ENCODE data around the gene ATP2B3.

ATP2B3 gene

DNA sequence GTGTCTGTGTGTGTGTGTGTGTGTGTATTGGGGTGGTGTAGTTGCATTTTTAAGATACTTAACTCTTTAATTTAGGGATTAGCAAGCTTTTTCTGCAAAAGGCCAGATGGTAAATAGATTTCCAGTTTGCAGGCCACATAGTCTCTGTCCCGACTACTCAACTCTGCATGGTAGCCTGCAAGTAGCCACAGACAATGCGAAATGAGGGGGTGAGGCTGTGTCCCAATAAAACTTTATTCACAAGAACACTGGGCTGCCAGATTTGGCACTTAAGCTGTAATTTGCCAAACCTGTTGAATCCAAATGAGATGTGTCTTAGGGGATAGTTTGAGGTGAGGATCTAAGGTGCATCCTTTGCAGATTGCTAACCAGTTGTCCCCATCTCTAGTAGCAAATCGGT lies 6.8 kb downstream of the ATP2B3 start:
- H3K4me1 Mint-ChIP-seq (ENCODE audit: low read depth), result no peaks in the 10 kb centered on the region
- no peaks in the 10 kb centered on the region for H3K36me3 Mint-ChIP-seq (ENCODE audit: low read depth)
- peaks cover 4% of the 10 kb centered on the region for H3K27me3 Mint-ChIP-seq (ENCODE audit: low read depth)
- no peak overlapping the region for H3K27ac Mint-ChIP-seq
- no peaks in the 10 kb centered on the region for H3K9me3 Mint-ChIP-seq
- H3K4me3 Mint-ChIP-seq, result no peak overlapping the region

DNA sequence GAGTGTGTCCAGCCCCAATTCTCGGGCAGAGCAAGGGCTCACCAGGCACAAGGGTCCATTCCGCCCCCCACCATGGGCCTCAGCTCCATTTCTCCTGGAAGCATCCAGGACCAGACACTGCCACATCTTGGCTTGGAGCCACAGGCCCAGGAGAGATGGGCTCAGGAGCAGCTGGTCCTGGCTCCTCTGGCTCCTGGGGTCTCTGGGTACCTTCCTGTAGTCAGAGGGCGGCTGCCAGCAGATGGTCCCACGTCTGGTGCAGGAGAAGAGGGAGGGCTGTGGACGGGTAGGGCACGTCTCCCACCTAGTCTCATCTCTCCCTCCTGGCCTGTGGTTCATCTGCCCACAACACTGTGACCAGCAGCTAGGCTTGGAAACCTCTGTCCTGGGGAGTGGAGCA lies 8.0 kb downstream of the ATP2B3 start:
- H3K4me3 Mint-ChIP-seq, result no peak overlapping the region
- no peaks in the 10 kb centered on the region for H3K9me3 Mint-ChIP-seq
- peaks cover under 1% of the 10 kb centered on the region for H3K27me3 Mint-ChIP-seq (ENCODE audit: low read depth)
- H3K27ac Mint-ChIP-seq, result no peak overlapping the region
- no peaks in the 10 kb centered on the region for H3K36me3 Mint-ChIP-seq (ENCODE audit: low read depth)
- no peaks in the 10 kb centered on the region for H3K4me1 Mint-ChIP-seq (ENCODE audit: low read depth)

DNA sequence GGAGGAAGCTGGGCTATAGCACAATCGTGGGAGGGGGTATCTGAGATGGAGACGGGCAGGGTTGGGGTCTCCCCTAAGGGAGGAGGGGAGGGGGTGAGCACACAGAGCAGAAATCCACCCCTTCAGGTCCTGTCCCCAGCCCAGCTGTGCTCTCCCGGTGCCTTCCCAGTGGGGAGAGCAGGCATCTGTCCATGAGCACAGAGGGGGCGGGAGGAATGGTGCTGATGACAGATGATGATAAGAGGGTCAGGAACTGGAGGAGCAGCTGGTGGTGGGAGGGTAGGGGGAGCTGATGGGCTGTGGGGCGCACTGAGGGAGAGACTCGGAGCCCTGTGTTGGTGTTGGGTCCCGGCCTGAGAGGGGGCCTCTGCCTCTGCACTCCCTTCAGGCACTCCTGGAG lies 8.6 kb downstream of the ATP2B3 start:
- H3K4me1 Mint-ChIP-seq (ENCODE audit: low read depth), result no peaks in the 10 kb centered on the region
- no peak overlapping the region for H3K27ac Mint-ChIP-seq

DNA sequence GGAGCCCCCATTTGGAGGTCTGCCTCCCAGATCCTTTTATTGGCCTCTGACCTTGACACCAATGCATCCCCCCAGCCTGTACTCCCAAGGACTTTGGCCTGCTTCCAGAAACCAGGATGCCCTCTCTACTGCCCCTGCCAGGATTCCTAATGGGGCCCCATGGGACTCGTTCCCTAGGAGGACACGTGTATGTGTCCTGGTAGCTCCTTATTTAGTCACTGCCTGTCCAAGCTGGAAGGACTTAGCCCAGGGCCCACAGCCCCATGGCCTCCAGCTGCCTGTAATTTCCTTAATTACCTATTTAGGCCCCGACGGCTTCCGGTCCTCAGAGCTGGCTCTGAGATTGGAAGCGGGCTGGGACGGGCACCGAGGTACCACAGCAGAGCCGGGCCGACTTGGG lies 9.4 kb downstream of the ATP2B3 start:
- no peaks in the 10 kb centered on the region for H3K36me3 Mint-ChIP-seq (ENCODE audit: low read depth)
- H3K27me3 Mint-ChIP-seq (ENCODE audit: low read depth), result no peaks in the 10 kb centered on the region
- H3K4me3 Mint-ChIP-seq, result no peak overlapping the region
- H3K4me1 Mint-ChIP-seq (ENCODE audit: low read depth), result no peaks in the 10 kb centered on the region
- no peak overlapping the region for H3K27ac Mint-ChIP-seq
- H3K9me3 Mint-ChIP-seq, result no peaks in the 10 kb centered on the region

More for the DNA sequence above, 8.6 kb downstream of the ATP2B3 start:
- Mint-ChIP-seq H3K9me3 (no peaks in the 10 kb centered on the region), H3K27me3 (ENCODE audit: low read depth) (no peaks in the 10 kb centered on the region), H3K4me3 (no peak overlapping the region), H3K36me3 (ENCODE audit: low read depth) (no peaks in the 10 kb centered on the region)

DNA sequence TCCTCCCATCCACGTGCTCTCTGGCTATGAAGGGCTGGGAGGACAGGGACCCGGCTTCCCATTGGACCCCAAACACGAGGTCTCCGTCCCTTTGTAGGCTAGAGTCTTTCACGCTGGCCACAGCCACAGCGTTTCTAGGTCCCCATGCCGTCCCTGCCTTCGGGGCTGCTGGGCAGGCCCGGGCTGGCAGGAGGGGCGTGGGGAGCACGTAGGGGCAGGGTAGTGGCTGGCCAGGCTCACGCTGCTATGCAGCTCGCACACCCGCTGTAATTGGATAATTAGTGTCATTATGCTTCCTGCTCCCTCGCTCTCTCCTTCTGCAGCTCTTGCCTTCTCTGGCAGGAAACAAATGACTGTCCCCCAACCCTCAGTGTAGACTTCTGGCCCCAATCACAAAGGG lies 9.8 kb downstream of the ATP2B3 start:
- Mint-ChIP-seq H3K4me3 (no peak overlapping the region), H3K27ac (no peak overlapping the region), H3K9me3 (no peaks in the 10 kb centered on the region), H3K4me1 (ENCODE audit: low read depth) (no peaks in the 10 kb centered on the region), H3K27me3 (ENCODE audit: low read depth) (no peaks in the 10 kb centered on the region), H3K36me3 (ENCODE audit: low read depth) (no peaks in the 10 kb centered on the region)

DNA sequence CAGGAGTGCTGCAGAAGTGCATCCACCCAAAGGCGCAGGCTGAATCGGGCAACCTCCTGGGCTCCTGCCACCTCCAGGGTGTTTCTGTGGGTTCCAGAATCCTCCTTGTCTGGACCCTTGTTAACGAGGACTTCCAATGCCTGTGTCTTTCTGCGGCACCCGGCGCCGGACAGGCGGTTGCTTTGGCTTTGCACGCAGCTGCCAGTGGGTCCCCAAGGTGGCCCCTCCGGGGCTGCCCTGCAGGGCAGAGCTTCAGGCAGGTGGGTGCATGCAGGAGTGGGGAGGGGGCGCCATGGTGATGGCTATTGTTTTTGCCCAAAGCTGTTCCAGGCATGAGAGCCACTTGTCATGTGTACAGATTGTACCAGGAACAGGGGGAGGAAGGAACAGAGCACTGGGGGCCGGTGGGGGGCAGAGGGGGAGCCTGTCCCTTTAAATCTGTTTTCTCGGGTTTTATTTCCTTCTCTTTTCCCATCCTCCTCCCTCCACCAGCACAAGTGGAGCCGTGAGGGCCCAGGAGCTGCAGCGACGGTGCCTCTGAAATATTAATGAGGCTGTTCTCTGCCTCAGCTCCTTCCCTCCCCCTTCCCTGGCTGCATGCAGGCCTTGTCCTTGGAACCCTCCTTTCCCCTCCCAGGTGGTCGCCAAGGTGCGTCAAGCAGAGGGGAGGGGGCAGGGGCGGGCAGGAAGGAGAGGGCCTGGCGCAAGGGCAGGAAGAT lies 13.1 kb downstream of the ATP2B3 start:
- Mint-ChIP-seq H3K4me3 (no peak overlapping the region), H3K4me1 (ENCODE audit: low read depth) (no peaks in the 10 kb centered on the region), H3K27ac (no peak overlapping the region), H3K36me3 (ENCODE audit: low read depth) (no peaks in the 10 kb centered on the region), H3K9me3 (no peaks in the 10 kb centered on the region), H3K27me3 (ENCODE audit: low read depth) (no peaks in the 10 kb centered on the region)

DNA sequence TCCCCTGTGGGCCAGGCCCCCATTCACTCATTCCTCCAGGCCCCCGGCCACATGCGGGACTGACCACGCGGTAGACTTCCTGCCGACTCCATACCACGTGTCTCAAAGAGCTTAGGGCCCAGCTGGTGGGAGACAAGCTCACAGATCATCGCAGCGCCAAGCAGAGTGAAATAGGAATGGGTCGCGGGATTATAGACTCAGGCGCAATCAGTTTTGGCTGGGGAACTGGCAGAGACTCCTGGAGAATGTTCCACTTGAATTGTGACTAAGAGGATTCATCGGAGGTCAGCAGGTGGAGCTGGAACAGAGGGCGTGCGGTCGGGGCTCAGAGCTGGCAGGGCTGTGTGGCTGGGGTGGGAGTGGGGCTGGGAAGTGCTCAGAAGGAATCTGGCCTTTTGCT lies 15.6 kb downstream of the ATP2B3 start:
- no peaks in the 10 kb centered on the region for H3K27me3 Mint-ChIP-seq (ENCODE audit: low read depth)
- no peaks in the 10 kb centered on the region for H3K36me3 Mint-ChIP-seq (ENCODE audit: low read depth)
- no peak overlapping the region for H3K4me3 Mint-ChIP-seq
- no peak overlapping the region for H3K27ac Mint-ChIP-seq
- no peaks in the 10 kb centered on the region for H3K9me3 Mint-ChIP-seq
- H3K4me1 Mint-ChIP-seq (ENCODE audit: low read depth), result no peaks in the 10 kb centered on the region

DNA sequence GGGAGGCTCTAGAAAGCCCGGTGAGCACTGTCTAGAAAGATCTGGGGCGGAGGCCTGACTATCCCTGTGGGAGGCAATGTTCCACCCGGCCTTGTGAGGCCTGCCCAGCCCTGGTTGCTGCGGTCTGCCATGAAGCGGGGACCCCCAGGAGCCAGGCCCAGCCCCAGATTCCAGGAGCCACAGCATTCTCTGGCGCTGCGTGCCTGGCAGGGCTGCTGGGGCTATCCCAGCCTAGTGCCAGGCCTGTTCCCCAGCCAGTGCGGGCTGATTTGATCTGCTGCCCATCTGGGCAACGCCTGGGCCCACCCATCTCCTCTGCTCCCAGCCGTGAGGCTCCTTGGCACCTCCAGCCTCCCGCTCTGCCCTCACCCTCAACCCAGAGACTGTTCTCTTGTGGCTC lies 19.6 kb downstream of the ATP2B3 start:
- Mint-ChIP-seq H3K4me3 (no peak overlapping the region), H3K9me3 (no peaks in the 10 kb centered on the region), H3K36me3 (ENCODE audit: low read depth) (no peaks in the 10 kb centered on the region), H3K27me3 (ENCODE audit: low read depth) (no peaks in the 10 kb centered on the region), H3K4me1 (ENCODE audit: low read depth) (no peaks in the 10 kb centered on the region), H3K27ac (no peak overlapping the region)

DNA sequence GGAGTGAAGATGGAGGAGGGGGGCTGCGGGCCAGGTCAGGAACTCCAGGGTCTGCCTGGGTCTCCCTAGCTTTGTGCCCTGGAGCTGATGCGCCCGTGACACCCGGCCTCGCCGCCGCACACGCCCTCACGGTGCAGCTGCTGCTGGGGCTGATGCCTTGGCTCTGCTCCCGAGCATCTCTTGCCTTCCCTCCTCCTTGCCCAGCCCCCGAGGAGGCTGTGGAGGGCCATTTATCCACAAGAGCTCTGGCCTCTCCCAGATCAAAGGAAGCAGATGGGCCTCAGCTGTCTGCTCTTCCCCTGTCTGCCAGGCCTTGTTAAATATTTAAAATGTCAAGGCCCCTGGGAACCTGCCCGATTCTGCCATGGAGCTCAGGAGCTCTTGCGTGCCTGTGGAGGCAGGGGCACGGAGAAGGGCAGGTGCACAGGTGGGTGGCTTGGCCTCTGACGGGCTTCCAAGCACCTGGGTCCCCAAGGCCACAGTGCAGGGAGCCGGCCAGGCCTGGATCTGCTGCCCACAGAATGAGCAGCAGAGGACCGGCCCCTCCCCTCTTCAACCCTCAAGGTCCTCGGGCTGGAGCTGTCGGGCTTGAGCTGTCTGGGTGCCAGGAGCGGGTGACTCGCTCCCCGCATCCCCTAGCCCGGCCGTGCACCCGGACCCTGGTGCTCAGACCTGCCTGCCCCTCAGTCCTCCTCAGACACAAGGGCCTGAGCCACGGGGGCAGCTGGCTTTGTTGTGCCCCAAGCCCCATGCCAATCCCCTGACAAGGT lies 20.3 kb downstream of the ATP2B3 start:
- H3K4me3 Mint-ChIP-seq, result no peak overlapping the region
- H3K9me3 Mint-ChIP-seq, result no peaks in the 10 kb centered on the region

DNA sequence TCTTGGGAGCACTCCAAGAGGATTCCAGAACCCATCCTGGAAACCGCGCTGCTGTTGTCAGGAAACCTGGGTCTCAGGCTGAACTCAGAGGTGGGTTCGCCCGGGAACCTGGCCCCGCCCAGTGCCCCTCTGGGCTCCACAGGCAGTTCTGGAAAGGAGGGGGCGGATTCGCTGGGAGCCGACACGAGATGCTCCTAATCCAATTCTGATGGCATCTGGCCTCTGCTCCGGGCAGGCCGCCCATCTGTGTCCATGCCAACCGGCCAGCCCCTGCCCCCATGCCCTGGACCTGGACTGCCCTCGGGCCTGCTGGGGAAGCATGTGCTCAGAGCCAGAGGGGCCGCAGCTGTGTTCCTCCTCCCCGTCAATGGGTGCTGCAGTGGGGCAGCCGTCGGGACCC lies 21.0 kb downstream of the ATP2B3 start:
- H3K4me3 Mint-ChIP-seq, result no peak overlapping the region
- no peaks in the 10 kb centered on the region for H3K27me3 Mint-ChIP-seq (ENCODE audit: low read depth)
- no peak overlapping the region for H3K27ac Mint-ChIP-seq
- H3K9me3 Mint-ChIP-seq, result no peaks in the 10 kb centered on the region
- H3K4me1 Mint-ChIP-seq (ENCODE audit: low read depth), result no peaks in the 10 kb centered on the region
- no peaks in the 10 kb centered on the region for H3K36me3 Mint-ChIP-seq (ENCODE audit: low read depth)

More for the DNA sequence above, 20.3 kb downstream of the ATP2B3 start:
- Mint-ChIP-seq H3K4me1 (ENCODE audit: low read depth) (no peaks in the 10 kb centered on the region), H3K27ac (no peak overlapping the region), H3K27me3 (ENCODE audit: low read depth) (no peaks in the 10 kb centered on the region), H3K36me3 (ENCODE audit: low read depth) (no peaks in the 10 kb centered on the region)

DNA sequence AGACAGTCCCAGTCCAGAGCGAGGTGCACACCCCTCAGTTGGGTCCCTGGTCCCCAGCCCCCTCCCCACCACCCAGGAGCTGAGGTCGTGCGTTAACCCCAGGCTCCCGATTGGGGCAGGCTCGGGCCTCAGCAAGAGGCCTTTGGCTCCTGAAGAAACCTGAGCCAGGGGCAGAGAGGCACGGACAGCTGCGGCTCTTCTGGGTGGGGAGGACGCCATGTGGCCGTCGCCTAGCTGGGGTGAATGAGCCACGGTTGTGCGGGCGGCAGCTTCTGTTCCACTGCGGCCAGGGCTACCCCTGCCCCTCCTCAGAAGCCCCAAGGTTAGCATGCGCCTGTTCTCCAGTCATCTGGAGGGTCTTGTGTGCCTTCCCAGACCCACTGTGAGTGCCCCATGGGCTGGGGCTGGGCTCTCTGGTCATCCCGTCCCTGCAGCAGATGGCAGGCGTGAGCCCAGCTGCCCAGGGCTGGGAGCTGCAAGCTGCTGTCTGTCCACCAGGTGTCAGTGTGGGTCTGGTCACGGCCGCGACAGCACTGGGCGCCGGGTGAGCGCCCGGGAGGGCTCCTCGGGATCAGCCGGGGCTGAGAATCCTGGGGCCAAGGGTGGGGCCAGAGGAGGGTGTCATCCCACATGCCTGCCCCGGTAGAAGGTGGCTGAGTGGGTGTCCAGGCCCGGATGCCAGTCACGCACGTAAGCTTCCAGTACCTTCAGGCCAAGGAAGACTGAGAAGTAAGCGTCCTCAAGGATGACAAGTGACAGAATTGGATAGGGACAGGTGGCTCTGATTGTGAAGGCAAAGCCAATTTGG lies 21.9 kb downstream of the ATP2B3 start:
- no peaks in the 10 kb centered on the region for H3K36me3 Mint-ChIP-seq (ENCODE audit: low read depth)
- no peaks in the 10 kb centered on the region for H3K4me1 Mint-ChIP-seq (ENCODE audit: low read depth)
- H3K9me3 Mint-ChIP-seq, result no peaks in the 10 kb centered on the region
- no peak overlapping the region for H3K4me3 Mint-ChIP-seq
- H3K27me3 Mint-ChIP-seq (ENCODE audit: low read depth), result no peaks in the 10 kb centered on the region
- no peak overlapping the region for H3K27ac Mint-ChIP-seq

DNA sequence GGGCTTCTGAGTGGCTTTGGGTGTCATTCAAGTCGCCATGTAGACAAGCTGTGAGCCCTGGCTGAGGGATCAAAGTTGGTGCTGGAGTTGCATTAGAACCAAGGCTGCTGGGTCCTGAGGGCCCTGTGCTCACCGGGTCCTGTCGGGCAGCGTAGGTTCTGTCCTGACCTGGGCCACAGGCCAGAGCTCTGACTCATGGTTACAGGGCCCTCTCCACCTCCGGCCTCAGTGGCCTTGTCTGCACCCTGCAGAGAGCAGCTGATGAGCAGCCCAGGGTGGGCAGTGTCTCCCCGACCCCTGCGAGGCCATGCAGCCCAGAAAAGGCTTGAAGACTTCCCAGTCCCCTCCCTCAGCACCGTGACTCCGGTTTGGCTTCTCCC lies 22.5 kb downstream of the ATP2B3 start:
- no peak overlapping the region for H3K27ac Mint-ChIP-seq
- no peaks in the 10 kb centered on the region for H3K9me3 Mint-ChIP-seq
- no peak overlapping the region for H3K4me3 Mint-ChIP-seq
- H3K36me3 Mint-ChIP-seq (ENCODE audit: low read depth), result no peaks in the 10 kb centered on the region
- no peaks in the 10 kb centered on the region for H3K27me3 Mint-ChIP-seq (ENCODE audit: low read depth)
- no peaks in the 10 kb centered on the region for H3K4me1 Mint-ChIP-seq (ENCODE audit: low read depth)

DNA sequence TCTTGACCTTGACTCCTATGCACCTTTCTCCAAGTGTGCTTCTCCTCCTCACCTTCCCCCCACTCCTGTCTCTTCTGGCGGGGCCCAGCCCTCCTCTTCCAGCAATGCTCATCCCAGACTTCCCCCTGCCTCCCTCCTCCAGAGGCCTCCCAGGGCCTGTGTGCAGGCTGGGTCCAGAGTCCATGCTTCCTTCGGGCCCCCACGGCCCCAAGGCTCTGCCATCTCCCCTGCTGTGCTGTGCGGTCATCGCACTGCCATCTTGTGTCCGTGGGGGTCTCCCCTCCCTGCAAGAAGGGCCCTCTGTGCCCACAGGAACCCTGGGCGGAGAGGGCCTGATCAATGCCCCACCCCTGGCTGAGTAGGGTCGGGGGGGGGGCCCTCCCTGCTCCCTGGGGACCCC lies 27.3 kb downstream of the ATP2B3 start:
- Mint-ChIP-seq H3K27ac (no peak overlapping the region), H3K9me3 (no peaks in the 10 kb centered on the region), H3K4me1 (ENCODE audit: low read depth) (no peaks in the 10 kb centered on the region), H3K27me3 (ENCODE audit: low read depth) (no peaks in the 10 kb centered on the region), H3K4me3 (no peak overlapping the region), H3K36me3 (ENCODE audit: low read depth) (no peaks in the 10 kb centered on the region)

DNA sequence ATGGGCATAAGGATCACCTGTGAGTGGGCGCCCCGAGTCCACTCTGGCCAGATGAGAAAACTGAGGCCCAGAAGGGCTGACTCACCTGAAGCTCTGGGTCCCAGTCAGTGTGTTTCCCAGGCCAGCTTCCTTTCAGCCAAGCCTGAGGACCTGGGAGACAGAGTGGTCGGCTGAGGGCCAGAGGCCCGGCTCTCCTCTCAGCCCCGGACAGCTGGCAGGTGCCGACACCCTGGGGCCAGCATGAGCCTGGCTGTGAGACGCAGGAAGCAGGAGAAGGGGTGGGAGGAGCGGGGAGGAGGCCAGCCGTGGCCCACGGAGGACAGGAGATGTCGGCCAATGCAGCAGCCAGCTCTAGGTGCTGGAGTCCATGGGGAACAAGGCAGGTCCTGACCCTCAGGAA lies 28.9 kb downstream of the ATP2B3 start:
- Mint-ChIP-seq H3K4me1 (ENCODE audit: low read depth) (no peaks in the 10 kb centered on the region), H3K36me3 (ENCODE audit: low read depth) (no peaks in the 10 kb centered on the region), H3K4me3 (no peak overlapping the region), H3K27ac (no peak overlapping the region), H3K27me3 (ENCODE audit: low read depth) (no peaks in the 10 kb centered on the region), H3K9me3 (no peaks in the 10 kb centered on the region)

DNA sequence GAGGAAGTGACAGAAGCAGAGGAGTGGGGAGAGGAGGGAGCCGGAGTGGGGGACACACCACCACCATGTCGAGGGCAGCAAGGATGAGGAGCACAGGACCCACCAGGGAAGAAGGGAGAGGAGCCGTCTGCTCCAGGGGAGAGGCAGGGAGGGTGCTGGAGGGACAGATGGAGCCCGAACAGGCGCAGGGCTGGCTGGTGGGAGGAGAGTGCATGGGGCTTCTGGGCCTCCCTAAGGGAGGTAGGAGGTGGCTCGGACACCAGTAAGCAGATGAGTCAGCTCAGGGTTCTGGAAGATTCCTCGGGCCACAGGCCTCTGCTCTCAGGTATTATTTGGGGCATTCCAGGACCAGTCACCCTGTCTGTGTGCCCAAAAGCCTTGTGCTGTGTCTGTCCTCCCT lies 29.8 kb downstream of the ATP2B3 start:
- Mint-ChIP-seq H3K4me3 (no peak overlapping the region), H3K9me3 (no peaks in the 10 kb centered on the region), H3K27ac (no peak overlapping the region), H3K36me3 (ENCODE audit: low read depth) (no peaks in the 10 kb centered on the region), H3K4me1 (ENCODE audit: low read depth) (no peaks in the 10 kb centered on the region), H3K27me3 (ENCODE audit: low read depth) (no peaks in the 10 kb centered on the region)

Measured in T-helper 1 cell treated with Interleukin-12 subunit alpha and Interleukin-12 subunit beta and Interleukin-4 antibody, amounts not matched to agents 30 μg/mL and 1 μg/mL, for 36 hours (primary cell).